Measurements from ENCODE around the gene SURF2.

- no peak for TF ChIP-seq CTCF (conservative IDR thresholded peaks at IDR 0.05; ENCODE audit: low read length)
- TF ChIP-seq EZH2phosphoT487 (IDR thresholded peaks at IDR 0.05; ENCODE audit: borderline replicate concordance, low read depth, low read length) = no peak
Measured at GRCh38 chr9:133344071-133344470, 12.3 kb upstream of the SURF2 start.
